ENCODE data around the gene NAALADL2. TPM values are rescaled to one million over a fixed set of nuclear protein-coding genes. Genes with fewer than 3 reads are reported as not detected.

NAALADL2 gene
- polyA plus RNA-seq, 3 donors = not detected

DNA sequence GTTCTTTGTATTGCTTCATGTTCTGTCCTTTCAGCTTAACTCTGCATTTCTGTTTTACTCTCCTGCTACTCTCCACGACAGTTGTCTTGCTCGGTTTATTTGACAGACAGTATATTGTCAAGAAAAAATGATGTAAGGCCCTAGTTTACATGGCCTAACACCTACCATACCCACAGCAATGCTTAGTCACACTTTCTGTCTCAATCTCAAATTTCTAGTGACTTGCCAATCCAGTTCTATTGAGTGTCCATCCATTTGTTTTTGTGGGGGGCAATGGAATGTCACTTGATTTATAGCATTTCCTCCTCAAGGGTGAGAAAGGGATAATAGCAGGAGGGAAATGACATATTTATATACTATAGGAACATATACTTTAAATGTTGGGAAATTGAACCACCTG is 676.2 kb downstream of the NAALADL2 start:
- DNase-seq = no peak
- Mint-ChIP-seq H3K4me1 (no peaks in the 10 kb centered on the region), H3K9me3 (peaks cover 2 to 10% (median 4%) of the 10 kb centered on the region in 7 donors), H3K27me3 (ENCODE audit: low read depth in 3 of 3) (no peaks in the 10 kb centered on the region), H3K27ac (no peak overlapping the region), H3K36me3 (no peaks in the 10 kb centered on the region), H3K4me3 (no peak overlapping the region)
- H3K4me3 ChIP-seq (replicated peaks in 1 of 3; ENCODE audit: low read depth in 2 of 3, low read length in 3 of 3) = no peak overlapping the region
- no peaks in the 10 kb centered on the region for H4K20me1 ChIP-seq (ENCODE audit: insufficient read depth, low read length)
- WGBS (ENCODE audit: insufficient coverage) = no CpG with 5 or more reads among the region's 2 CpGs
- H3K79me2 ChIP-seq (ENCODE audit: insufficient read depth, low read length) = no peaks in the 10 kb centered on the region
- intact Hi-C loops (cut with micrococcal nuclease) = no loop called here
- no peak overlapping the region for H3K27ac ChIP-seq (ENCODE audit: low read depth in 1 of 2, low read length in 2 of 2)
- H3K9me3 ChIP-seq (replicated peaks in 1 of 2; ENCODE audit: control insufficient read depth in 1 of 2, insufficient read depth in 1 of 2, low read length in 2 of 2) = peaks cover under 1 to 3% of the 10 kb centered on the region in 2 donors
- no peaks in the 10 kb centered on the region for H3K36me3 ChIP-seq (replicated peaks in 1 of 2; ENCODE audit: control insufficient read depth in 1 of 2, insufficient read depth in 2 of 2, low read length in 2 of 2)
- no peak overlapping the region for H3K4me2 ChIP-seq (replicated peaks; ENCODE audit: extremely low read depth, low read length, poor library complexity, severe bottlenecking)
- no peaks in the 10 kb centered on the region for H3K4me1 ChIP-seq (ENCODE audit: control insufficient read depth in 1 of 2, insufficient read depth in 2 of 2, low read length in 2 of 2)
- H2AFZ ChIP-seq (ENCODE audit: insufficient read depth, low read depth, low read length, poor library complexity, severe bottlenecking) = no peak overlapping the region
- no peak overlapping the region for H3K9ac ChIP-seq (ENCODE audit: insufficient read depth, low read length, poor library complexity, severe bottlenecking)
- TF ChIP-seq, protein P1, sequence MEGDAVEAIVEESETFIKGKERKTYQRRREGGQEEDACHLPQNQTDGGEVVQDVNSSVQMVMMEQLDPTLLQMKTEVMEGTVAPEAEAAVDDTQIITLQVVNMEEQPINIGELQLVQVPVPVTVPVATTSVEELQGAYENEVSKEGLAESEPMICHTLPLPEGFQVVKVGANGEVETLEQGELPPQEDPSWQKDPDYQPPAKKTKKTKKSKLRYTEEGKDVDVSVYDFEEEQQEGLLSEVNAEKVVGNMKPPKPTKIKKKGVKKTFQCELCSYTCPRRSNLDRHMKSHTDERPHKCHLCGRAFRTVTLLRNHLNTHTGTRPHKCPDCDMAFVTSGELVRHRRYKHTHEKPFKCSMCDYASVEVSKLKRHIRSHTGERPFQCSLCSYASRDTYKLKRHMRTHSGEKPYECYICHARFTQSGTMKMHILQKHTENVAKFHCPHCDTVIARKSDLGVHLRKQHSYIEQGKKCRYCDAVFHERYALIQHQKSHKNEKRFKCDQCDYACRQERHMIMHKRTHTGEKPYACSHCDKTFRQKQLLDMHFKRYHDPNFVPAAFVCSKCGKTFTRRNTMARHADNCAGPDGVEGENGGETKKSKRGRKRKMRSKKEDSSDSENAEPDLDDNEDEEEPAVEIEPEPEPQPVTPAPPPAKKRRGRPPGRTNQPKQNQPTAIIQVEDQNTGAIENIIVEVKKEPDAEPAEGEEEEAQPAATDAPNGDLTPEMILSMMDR (IDR thresholded peaks at IDR 0.05) = no peak
- H3K27me3 ChIP-seq (ENCODE audit: control insufficient read depth in 2 of 2, insufficient read depth in 2 of 2, low read length in 2 of 2) = no peaks in the 10 kb centered on the region

DNA sequence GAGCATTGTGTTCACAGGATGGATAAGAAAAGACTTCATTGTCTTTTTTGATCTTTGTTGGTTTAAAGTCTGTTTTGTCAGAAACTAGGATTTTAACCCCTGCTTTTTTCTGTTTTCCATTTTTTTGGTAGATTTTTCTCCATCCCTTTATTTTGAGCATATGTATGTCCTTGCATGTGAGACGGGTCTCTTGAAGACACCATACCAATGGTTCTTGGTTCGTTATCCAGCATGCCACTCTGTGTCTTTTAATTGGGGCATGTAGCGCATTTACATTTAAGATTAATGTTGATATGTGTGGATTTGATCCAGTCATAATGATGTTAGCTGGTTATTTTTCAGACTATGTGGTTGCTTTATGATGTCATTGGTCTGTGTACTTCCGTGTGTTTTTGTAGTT is 687.0 kb downstream of the NAALADL2 start:
- Mint-ChIP-seq H3K36me3 (no peaks in the 10 kb centered on the region), H3K4me3 (no peak overlapping the region), H3K27ac (no peak overlapping the region), H3K9me3 (peaks cover 2 to 14% (median 6%) of the 10 kb centered on the region in 7 donors), H3K4me1 (no peaks in the 10 kb centered on the region), H3K27me3 (ENCODE audit: low read depth in 3 of 3) (no peaks in the 10 kb centered on the region)
- DNase-seq = no peak
- H3K27me3 ChIP-seq (ENCODE audit: control insufficient read depth in 2 of 2, insufficient read depth in 2 of 2, low read length in 2 of 2) = no peaks in the 10 kb centered on the region
- no peak overlapping the region for H3K27ac ChIP-seq (ENCODE audit: low read depth in 1 of 2, low read length in 2 of 2)
- TF ChIP-seq, protein P1 (IDR thresholded peaks at IDR 0.05) = no peak
- H3K4me2 ChIP-seq (replicated peaks; ENCODE audit: extremely low read depth, low read length, poor library complexity, severe bottlenecking) = no peak overlapping the region
- intact Hi-C loops (cut with micrococcal nuclease) = no loop called here
- H3K9ac ChIP-seq (ENCODE audit: insufficient read depth, low read length, poor library complexity, severe bottlenecking) = no peak overlapping the region
- H3K36me3 ChIP-seq (replicated peaks in 1 of 2; ENCODE audit: control insufficient read depth in 1 of 2, insufficient read depth in 2 of 2, low read length in 2 of 2) = no peaks in the 10 kb centered on the region
- H3K9me3 ChIP-seq (replicated peaks in 1 of 2; ENCODE audit: control insufficient read depth in 1 of 2, insufficient read depth in 1 of 2, low read length in 2 of 2) = peaks cover 4 to 10% of the 10 kb centered on the region in 2 donors
- no peaks in the 10 kb centered on the region for H3K79me2 ChIP-seq (ENCODE audit: insufficient read depth, low read length)
- no peaks in the 10 kb centered on the region for H4K20me1 ChIP-seq (ENCODE audit: insufficient read depth, low read length)
- WGBS (ENCODE audit: insufficient coverage) = 100% methylated on average over 1 of the region's 4 CpGs
- H3K4me1 ChIP-seq (ENCODE audit: control insufficient read depth in 1 of 2, insufficient read depth in 2 of 2, low read length in 2 of 2) = no peaks in the 10 kb centered on the region
- no peak overlapping the region for H2AFZ ChIP-seq (ENCODE audit: insufficient read depth, low read depth, low read length, poor library complexity, severe bottlenecking)
- H3K4me3 ChIP-seq (replicated peaks in 1 of 3; ENCODE audit: low read depth in 2 of 3, low read length in 3 of 3) = no peak overlapping the region

Data from CD14-positive monocyte (primary cell).